NCI-H2107 treated with DMSO at 0.1 percent for 48 hours (cell line): ENCODE data around the gene TEPSIN.

Experiments
- DNase-seq: peaks from one replicate; lab custom pipeline; 2025; ENCODE audit not compliant: unreplicated experiment; lab: John Stamatoyannopoulos, UW

TEPSIN gene

GRCh38 chr17:81187586-81188490, 51.0 kb downstream of the TEPSIN start:
- no peak for DNase-seq

GRCh38 chr17:81187120-81187519, 51.7 kb downstream of the TEPSIN start:
- DNase-seq = no peak

GRCh38 chr17:81186203-81186602, 52.7 kb downstream of the TEPSIN start:
- no peak for DNase-seq

GRCh38 chr17:81184555-81184954, 54.3 kb downstream of the TEPSIN start:
- DNase-seq = no peak

GRCh38 chr17:81183807-81184206, 55.0 kb downstream of the TEPSIN start:
- DNase-seq = no peak

- no peak for DNase-seq
Measured at GRCh38 chr17:81183316-81183715, 55.5 kb downstream of the TEPSIN start.

- no peak for DNase-seq
Measured at GRCh38 chr17:81182596-81182995, 56.3 kb downstream of the TEPSIN start.

- no peak for DNase-seq
Measured at GRCh38 chr17:81181811-81182185, 57.1 kb downstream of the TEPSIN start.

GRCh38 chr17:81180836-81181810, 57.7 kb downstream of the TEPSIN start:
- no peak for DNase-seq

GRCh38 chr17:81179861-81180260, 59.0 kb downstream of the TEPSIN start:
- no peak for DNase-seq

- DNase-seq = no peak
Measured at GRCh38 chr17:81179220-81179619, 59.6 kb downstream of the TEPSIN start.
